ENCODE results near the gene STUB1.

DNA sequence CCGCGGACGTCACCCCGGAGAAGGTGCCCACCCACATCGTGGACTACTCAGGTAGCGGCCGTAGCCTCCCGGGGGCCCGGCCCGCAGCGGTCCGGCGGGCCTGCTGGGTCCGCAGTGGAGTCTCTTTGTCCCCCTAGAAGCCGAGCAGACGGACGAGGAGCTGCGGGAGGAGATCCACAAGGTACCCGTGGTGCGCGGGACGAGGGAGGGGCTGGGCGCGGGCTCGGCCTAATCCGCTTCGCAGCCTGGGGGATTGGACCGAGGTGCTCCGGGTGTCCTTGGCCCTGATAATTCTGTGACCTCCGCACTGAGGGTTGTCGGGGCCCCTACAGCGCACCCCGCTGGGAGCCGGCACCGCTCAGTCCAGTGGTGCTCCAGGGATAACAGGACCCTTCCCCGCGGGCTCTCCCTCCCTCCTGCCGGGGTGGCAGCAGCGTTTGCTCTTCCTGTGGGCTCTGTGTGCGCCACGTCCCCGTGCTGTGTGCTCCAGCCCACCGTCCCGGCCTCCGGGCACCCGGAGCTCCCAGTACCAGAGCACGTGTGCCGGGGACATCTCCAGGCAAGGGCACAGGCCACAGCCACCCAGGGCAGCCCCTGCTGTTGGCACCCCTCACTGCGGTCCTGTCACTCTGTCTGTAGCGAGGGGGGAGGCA, 11.6 kb upstream of the STUB1 start:
- TF ChIP-seq CTCF (IDR thresholded peaks at IDR 0.05), result no peak
- TF ChIP-seq POLR2A (IDR thresholded peaks at IDR 0.05), result no peak
